Heart right ventricle (tissue), 16 donors: ENCODE results near the gene HYI. TPM values are rescaled to one million over a fixed set of nuclear protein-coding genes. Genes with fewer than 3 reads are reported as not detected.

ENCODE experiments used
- ATAC-seq, 8 donors: fragments of 200-7000 bp; cut with Tn5 transposase; one replicate each; pipeline ENCODE4 v1.9.1; 2020; ENCODE audit warnings: mild to moderate bottlenecking in 8 of 8, moderate library complexity in 8 of 8, moderate number of reproducible peaks in 1 of 8
- DNase-seq, 2 donors: peaks; one replicate each; pipeline ENCODE4 v3.0.0-alpha.2; 2020
- H3K27ac ChIP-seq, 10 donors: fragments of 200-600 bp; sonication (generic) in 2 of 10; one replicate each; pipeline versions ENCODE4 v1.5.0 to v1.8.0; 2020 to 2022; ENCODE audit warnings: mild to moderate bottlenecking in 3 of 10
- H3K27me3 ChIP-seq, 7 donors: fragments of 200-600 bp; one replicate each; pipeline ENCODE4 v1.8.0; 2021 to 2022; ENCODE audit warnings: mild to moderate bottlenecking in 2 of 7
- H3K36me3 ChIP-seq, 9 donors: fragments of 200-600 bp; sonication (generic) in 1 of 9; one replicate each; pipeline versions ENCODE4 v1.5.0 to v1.8.0; 2020 to 2022; ENCODE audit warnings: mild to moderate bottlenecking in 2 of 9
- H3K4me1 ChIP-seq, 9 donors: fragments of 200-600 bp; sonication (generic) in 1 of 9; one replicate each; pipeline versions ENCODE4 v1.5.0 to v1.8.0; 2020 to 2022; ENCODE audit warnings: mild to moderate bottlenecking in 4 of 9
- H3K4me3 ChIP-seq, 10 donors: fragments of 200-600 bp; sonication (generic) in 2 of 10; one replicate each; pipeline versions ENCODE4 v1.5.0 to v1.8.0; 2020 to 2022; ENCODE audit warnings: mild to moderate bottlenecking in 7 of 10, moderate library complexity in 2 of 10
- H3K9me3 ChIP-seq, 11 donors: fragments of 200-600 bp in 10 of 11; sonication (generic) in 2 of 11; one replicate each; pipeline versions ENCODE4 v1.5.0 to v1.8.0; 2013 to 2022; ENCODE audit warnings: mild to moderate bottlenecking in 2 of 11, control low read depth in 1 of 11, moderate library complexity in 1 of 11
- WGBS, 2 donors: extraction: QIAGEN DNeasy Blood & Tissue Kit; methylation state at CpG; one replicate each; pipeline ENCODE4 v1.1.7; 2013; ENCODE audit warnings: inconsistent platforms in 1 of 2; 5-methylcytosine and 5-hydroxymethylcytosine counted together
- intact Hi-C, 10 donors: fragments of 100-400 bp; cut with DNase I; formaldehyde crosslinking; loops; one replicate each; pipeline versions ENCODE4 v1.11.1 to v1.14.2; 2022
- polyA plus RNA-seq, 2 donors: library from polyadenylated mRNA; stranded (reverse); fragments of 200-250 nt; gene quantifications; one replicate each; pipeline ENCODE4 v1.2.3, GENCODE V29; 2013
- total RNA-seq, 10 donors: library from RNA; stranded (reverse); fragmentation: NEBNext Ultra II Directional in 3 of 10; extraction: Animal tissue kit (Norgen Biotek cat#: 25700) in 3 of 10; gene quantifications; one replicate each; pipeline versions ENCODE4 v1.2.1 to v1.2.4, GENCODE V29; 2021 to 2023
- TF ChIP-seq, protein P1 (sequence below), 9 donors: fragments of 200-600 bp; sonication (generic) in 2 of 9; IDR thresholded peaks; one replicate each; pipeline versions ENCODE4 v1.5.0 to v1.8.0; 2021 to 2022; ENCODE audit warnings: antibody characterized with exemption in 9 of 9, mild to moderate bottlenecking in 5 of 9, moderate library complexity in 1 of 9
- donor health status: Arrhythmogenic right ventricular cardiomyopathy.
- donor health status: ischemic (EF 13 %, LVEDD 7.1; RV severe dilation, severe dysfunction).
- donor health status: healthy with polysubstance abuse.
- donor health status: DM: no; HTN: yes; CAD: no.
- donor health status: DM: no; HTN: no; CAD: no.
- donor health status: ischemic (EF 25% LVEDD 6.9; RV normal size, moderate dysfunction).
- donor health status: ischemic (EF 25% LVEDD 5.7; RV mildly dilated, moderate dysfunction).
- donor health status: healthy.
- donor health status: DM: yes; HTN: yes; CAD: no.
- donor health status: Ischemic cardiomyopathy.
- donor health status: ischemic (EF 35%, LVEDD 5.7; RV mildly dilated, moderate dysfunction).
- donor health status: nonischemic (EF 11% LVEDD 7.7; RV severe dilation, severe dysfunction).
- donor health status: DM: yes; HTN: yes; CAD: no.
- donor health status: PGD.
- donor health status: ischemic (EF 29% LVEDD 5.4; RV normal size, mild dysfunction).
- donor health status: nonischemic (EF 23%, LVEDD 6.1; RV moderate dilation, normal function).

HYI gene
- total and polyA plus RNA-seq, 12 donors = 13.1 to 67.4 (median 19.9) TPM

DNA sequence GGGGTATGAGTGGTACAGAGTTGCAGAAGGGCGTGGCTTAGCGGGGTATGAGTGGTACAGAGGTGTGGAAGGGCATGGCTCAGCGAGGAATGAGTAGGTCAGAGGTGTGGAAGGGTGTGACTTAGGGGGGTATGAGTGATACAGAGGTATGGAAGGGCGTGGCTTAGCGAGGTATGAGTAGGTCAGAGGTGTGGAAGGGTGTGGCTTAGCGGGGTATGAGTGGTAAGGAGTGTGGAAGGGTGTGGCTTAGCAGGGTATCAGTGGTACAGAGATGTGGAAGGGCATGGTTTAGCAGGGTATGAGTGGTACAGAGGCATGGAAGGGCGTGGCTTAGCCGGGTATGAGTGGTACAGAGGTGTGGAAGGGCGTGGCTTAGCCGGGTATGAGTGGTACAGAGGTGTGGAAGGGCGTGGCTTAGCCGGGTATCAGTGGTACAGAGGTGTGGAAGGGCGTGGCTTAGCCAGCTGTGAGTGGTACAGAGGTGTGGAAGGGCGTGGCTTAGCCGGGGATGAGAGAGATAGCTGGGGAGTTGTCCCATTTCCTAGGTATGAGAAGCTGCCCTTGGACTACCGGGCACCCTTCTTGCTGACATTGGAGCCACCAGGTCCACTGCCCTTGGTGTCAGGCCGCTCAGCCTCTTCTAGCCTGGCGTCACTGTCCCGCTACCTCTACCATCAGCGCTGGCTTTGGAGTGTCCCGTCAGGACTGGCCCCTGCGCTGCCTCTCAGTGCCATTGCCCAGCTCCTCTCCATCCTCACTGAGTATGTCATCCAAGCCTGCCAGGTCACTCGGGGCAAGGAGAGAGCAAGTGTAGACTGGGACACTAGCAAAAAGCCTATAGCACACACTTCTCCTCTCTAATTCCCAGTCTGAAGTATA is 29.8 kb downstream of the HYI start:
- peaks cover under 1 to 100% (median 81%) of the 10 kb centered on the region in 9 donors for H3K36me3 ChIP-seq
- H3K4me1 ChIP-seq = no peaks in the 10 kb centered on the region
- 94 to 95% methylated on average over 23 of the region's 23 CpGs for WGBS, 2 donors
- TF ChIP-seq, protein P1, sequence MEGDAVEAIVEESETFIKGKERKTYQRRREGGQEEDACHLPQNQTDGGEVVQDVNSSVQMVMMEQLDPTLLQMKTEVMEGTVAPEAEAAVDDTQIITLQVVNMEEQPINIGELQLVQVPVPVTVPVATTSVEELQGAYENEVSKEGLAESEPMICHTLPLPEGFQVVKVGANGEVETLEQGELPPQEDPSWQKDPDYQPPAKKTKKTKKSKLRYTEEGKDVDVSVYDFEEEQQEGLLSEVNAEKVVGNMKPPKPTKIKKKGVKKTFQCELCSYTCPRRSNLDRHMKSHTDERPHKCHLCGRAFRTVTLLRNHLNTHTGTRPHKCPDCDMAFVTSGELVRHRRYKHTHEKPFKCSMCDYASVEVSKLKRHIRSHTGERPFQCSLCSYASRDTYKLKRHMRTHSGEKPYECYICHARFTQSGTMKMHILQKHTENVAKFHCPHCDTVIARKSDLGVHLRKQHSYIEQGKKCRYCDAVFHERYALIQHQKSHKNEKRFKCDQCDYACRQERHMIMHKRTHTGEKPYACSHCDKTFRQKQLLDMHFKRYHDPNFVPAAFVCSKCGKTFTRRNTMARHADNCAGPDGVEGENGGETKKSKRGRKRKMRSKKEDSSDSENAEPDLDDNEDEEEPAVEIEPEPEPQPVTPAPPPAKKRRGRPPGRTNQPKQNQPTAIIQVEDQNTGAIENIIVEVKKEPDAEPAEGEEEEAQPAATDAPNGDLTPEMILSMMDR (IDR thresholded peaks at IDR 0.05) = no peak
- intact Hi-C loops = no loop called here
- no peak overlapping the region for H3K4me3 ChIP-seq
- DNase-seq (no peak), ATAC-seq (no peak)
- no peak overlapping the region for H3K27ac ChIP-seq
- H3K27me3 ChIP-seq = no peaks in the 10 kb centered on the region
- H3K9me3 ChIP-seq = no peaks in the 10 kb centered on the region

DNA sequence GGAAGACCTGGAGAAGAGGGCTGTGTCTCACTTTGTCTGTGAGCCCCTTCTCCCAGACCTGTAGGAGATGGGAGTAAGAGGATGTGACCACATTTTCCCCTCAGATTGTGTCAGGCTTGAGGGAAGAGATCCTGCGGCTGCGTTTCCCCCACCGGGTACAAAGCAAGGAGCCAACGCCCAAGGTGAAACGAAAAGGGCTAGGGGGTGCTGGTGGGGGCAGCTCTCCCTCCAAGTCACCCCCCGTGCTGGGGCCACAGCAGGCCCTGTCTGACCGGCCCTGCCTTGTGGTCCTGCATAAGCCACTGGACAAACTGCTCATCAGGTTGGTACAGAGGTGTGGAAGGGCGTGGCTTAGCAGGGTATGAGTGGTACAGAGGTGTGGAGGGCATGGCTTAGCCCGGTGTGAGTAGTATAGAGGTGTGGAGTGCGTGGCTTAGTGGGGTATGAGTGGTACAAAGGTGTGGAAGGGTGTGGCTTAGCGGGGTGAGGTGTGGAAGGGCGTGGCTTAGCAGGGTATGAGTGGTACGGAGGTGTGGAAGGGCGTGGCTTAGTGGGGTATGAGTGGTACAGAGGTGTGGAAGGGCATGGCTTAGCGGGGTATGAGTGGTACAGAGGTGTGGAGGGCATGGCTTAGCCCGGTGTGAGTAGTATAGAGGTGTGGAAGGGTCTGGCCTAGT is 30.6 kb downstream of the HYI start:
- TF ChIP-seq, protein P1 (IDR thresholded peaks at IDR 0.05) = no peak
- WGBS, 2 donors = 97 to 99% methylated on average over 16 of the region's 16 CpGs
- Histone ChIP-seq H3K36me3 (peaks cover 6 to 100% (median 82%) of the 10 kb centered on the region in 9 donors), H3K9me3 (no peaks in the 10 kb centered on the region), H3K27me3 (no peaks in the 10 kb centered on the region), H3K4me1 (no peaks in the 10 kb centered on the region), H3K27ac (no peak overlapping the region), H3K4me3 (no peak overlapping the region)
- no peak for DNase-seq
- no peak for ATAC-seq
- intact Hi-C loops = no loop called here

DNA sequence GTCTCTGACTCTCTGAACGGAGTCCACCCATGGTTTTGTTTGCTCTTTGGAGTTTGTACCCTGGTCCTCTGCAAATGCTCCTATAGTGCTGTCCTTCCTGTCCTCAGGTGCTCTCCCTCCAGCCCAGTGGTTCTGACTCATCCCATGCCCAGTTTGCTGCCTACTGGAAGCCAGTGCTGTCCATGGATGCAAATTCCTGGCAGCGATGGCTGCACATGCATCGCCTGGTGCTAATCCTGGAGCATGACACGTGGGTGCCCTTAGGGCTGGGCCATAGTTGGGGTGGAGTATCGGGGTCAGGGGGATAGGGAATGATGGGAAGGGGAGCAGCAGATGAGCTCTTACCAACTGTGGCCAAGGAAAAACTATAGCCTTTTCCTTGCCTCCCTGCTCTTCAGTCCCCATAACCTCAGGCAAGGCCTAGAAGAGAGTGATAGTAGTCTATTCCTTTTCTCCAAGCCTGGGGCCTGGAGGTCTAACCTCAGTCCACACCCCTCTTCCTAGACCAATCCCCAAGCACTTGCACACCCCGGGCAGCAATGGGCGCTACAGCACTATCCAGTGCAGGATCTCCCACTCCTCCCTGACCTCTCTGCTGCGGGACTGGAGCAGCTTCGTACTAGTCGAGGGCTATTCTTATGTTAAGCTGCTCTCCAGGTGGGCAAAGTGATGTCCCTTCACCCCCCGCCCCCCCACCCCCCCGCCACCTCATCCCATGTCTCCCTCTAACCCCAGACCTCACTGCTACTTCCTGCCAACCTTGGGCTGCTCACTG is 31.6 kb downstream of the HYI start:
- no peak overlapping the region for H3K27ac ChIP-seq
- H3K9me3 ChIP-seq = no peaks in the 10 kb centered on the region
- intact Hi-C loops = no loop called here
- no peaks in the 10 kb centered on the region for H3K4me1 ChIP-seq
- no peak for DNase-seq
- peak in 1 of 8 donors; percentile 43 for ATAC-seq
- no peaks in the 10 kb centered on the region for H3K27me3 ChIP-seq
- WGBS, 2 donors = 90% methylated on average over 12 of the region's 12 CpGs
- H3K4me3 ChIP-seq = no peak overlapping the region
- H3K36me3 ChIP-seq = peaks cover 6 to 100% (median 82%) of the 10 kb centered on the region in 9 donors
- TF ChIP-seq, protein P1 (IDR thresholded peaks at IDR 0.05) = no peak

DNA sequence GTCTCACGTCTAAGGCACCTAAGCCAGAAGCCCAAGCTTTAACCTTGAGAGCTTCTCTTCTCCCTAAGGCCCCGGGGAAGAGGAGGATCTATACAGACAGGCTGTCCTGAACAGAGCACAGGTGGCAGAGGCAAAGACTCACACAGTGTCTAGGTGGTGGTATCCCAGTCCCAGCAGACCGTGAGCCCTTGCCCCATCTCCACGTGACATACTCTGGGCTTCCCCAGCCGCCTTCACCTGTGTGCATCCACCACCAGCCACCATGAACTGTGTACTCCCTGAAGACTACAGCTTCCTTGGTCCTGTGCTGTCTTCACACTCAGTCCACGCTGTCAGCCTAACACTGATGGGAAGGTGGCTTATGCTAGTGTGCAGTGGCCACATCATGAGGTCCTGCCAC is 32.3 kb downstream of the HYI start:
- Histone ChIP-seq H3K9me3 (no peaks in the 10 kb centered on the region), H3K27me3 (no peaks in the 10 kb centered on the region), H3K4me3 (no peak overlapping the region), H3K27ac (no peak overlapping the region), H3K36me3 (peaks cover 5 to 100% (median 75%) of the 10 kb centered on the region in 9 donors), H3K4me1 (peaks cover 0 to 3% (median 0%) of the 10 kb centered on the region in 9 donors)
- WGBS, 2 donors = 93 to 97% methylated on average over 6 of the region's 6 CpGs
- TF ChIP-seq, protein P1 (IDR thresholded peaks at IDR 0.05) = no peak
- no peak for ATAC-seq
- intact Hi-C loops = no loop called here
- DNase-seq = no peak
